DOHH2 (cell line): ENCODE results near the gene C20orf96.
"Not testable (repeated sequence)": the region's sequence is repeated elsewhere in the genome, so short reads cannot be mapped to it uniquely, and the experiment has no call there.

Experiments used
- H3F3A ChIP-seq: fragments of 200-600 bp; sonication (generic), shearing (Covaris generic); 2 replicates; pipeline ENCODE4 v1.6.0; 2016; ENCODE audit warnings: antibody characterized with exemption, mild to moderate bottlenecking; ENCODE audit not compliant: control insufficient read depth, insufficient read depth
- H3K27ac ChIP-seq: fragments of 200-600 bp; sonication (generic); 2 replicates; pipeline ENCODE4 v1.5.1; 2014; ENCODE audit warnings: low read depth, mild to moderate bottlenecking, low read length, moderate library complexity
- H3K27me3 ChIP-seq: fragments of 200-600 bp; sonication (generic); 2 replicates; pipeline ENCODE4 v1.6.1; 2014; ENCODE audit warnings: mild to moderate bottlenecking, low read length, mixed read lengths; ENCODE audit not compliant: control insufficient read depth
- H3K36me3 ChIP-seq: fragments of 200-600 bp; sonication (generic); 2 replicates; pipeline ENCODE4 v1.6.1; 2014; ENCODE audit warnings: mild to moderate bottlenecking, low read length, moderate library complexity, mixed read lengths; ENCODE audit not compliant: control insufficient read depth
- H3K4me1 ChIP-seq: fragments of 200-600 bp; sonication (generic); 2 replicates; pipeline ENCODE4 v1.6.1; 2014; ENCODE audit warnings: mild to moderate bottlenecking, low read length, mixed read lengths; ENCODE audit not compliant: control insufficient read depth
- H3K4me2 ChIP-seq: fragments of 200-600 bp; sonication (generic); 2 replicates; pipeline ENCODE4 v1.6.0; 2014; ENCODE audit warnings: mild to moderate bottlenecking, low read length, moderate library complexity
- H3K4me3 ChIP-seq: fragments of 200-600 bp; sonication (generic); 2 replicates; pipeline ENCODE4 v1.5.1; 2014; ENCODE audit warnings: mild to moderate bottlenecking, low read length, mixed read lengths
- H3K79me2 ChIP-seq: fragments of 200-600 bp; sonication (generic); 2 replicates; pipeline ENCODE4 v1.6.1; 2014; ENCODE audit warnings: mild to moderate bottlenecking, low read length, mixed read lengths; ENCODE audit not compliant: control insufficient read depth
- H3K9me2 ChIP-seq: fragments of 200-600 bp; sonication (generic); replicated peaks from 2 replicates; pipeline ENCODE4 v1.6.1; 2014; ENCODE audit warnings: mild to moderate bottlenecking, low read length, mixed read lengths; ENCODE audit not compliant: control insufficient read depth
- H3K9me3 ChIP-seq: fragments of 200-600 bp; sonication (generic); 2 replicates; pipeline ENCODE4 v1.6.1; 2014; ENCODE audit warnings: antibody characterized with exemption, low read length, mixed read lengths; ENCODE audit not compliant: control insufficient read depth, insufficient read depth
- H4K20me1 ChIP-seq: fragments of 200-600 bp; sonication (generic); 2 replicates; pipeline ENCODE4 v1.6.0; 2014; ENCODE audit warnings: low read depth, mild to moderate bottlenecking, antibody characterized with exemption, low read length, moderate library complexity; ENCODE audit not compliant: control insufficient read depth, insufficient read depth
- CTCF ChIP-seq: fragments of 200-600 bp; sonication (generic); IDR thresholded peaks from one replicate; pipeline ENCODE4 v1.5.1; 2014; ENCODE audit warnings: antibody characterized with exemption, mild to moderate bottlenecking, low read depth, low read length; ENCODE audit not compliant: poor library complexity, severe bottlenecking
- EZH2phosphoT487 ChIP-seq: fragments of 200-600 bp; sonication (generic); IDR thresholded peaks from 2 replicates; pipeline ENCODE4 v1.6.1; 2017; ENCODE audit warnings: borderline replicate concordance, mild to moderate bottlenecking, antibody characterized with exemption, low read length, moderate library complexity, mixed read lengths

Gene C20orf96

GRCh38 chr20:259981-260380, 30.6 kb downstream of the C20orf96 start:
- H3K27me3 ChIP-seq, result peaks cover 33% of the 10 kb centered on the region
- TF ChIP-seq EZH2phosphoT487 (no peak), CTCF (no peak)
- no peaks in the 10 kb centered on the region for H3F3A ChIP-seq
- H3K4me3 ChIP-seq, result no peak overlapping the region
- no peaks in the 10 kb centered on the region for H3K36me3 ChIP-seq
- no peaks in the 10 kb centered on the region for H4K20me1 ChIP-seq
- H3K27ac ChIP-seq, result no peak overlapping the region
- no peaks in the 10 kb centered on the region for H3K9me2 ChIP-seq
- no peaks in the 10 kb centered on the region for H3K79me2 ChIP-seq
- no peaks in the 10 kb centered on the region for H3K9me3 ChIP-seq
- H3K4me1 ChIP-seq, result no peaks in the 10 kb centered on the region
- no peak overlapping the region for H3K4me2 ChIP-seq

GRCh38 chr20:258963-259362, 31.6 kb downstream of the C20orf96 start:
- Histone ChIP-seq H3K79me2 (no peaks in the 10 kb centered on the region), H3K27ac (no peak overlapping the region), H3K27me3 (peaks cover 33% of the 10 kb centered on the region), H3K9me2 (no peaks in the 10 kb centered on the region), H4K20me1 (no peaks in the 10 kb centered on the region), H3K36me3 (no peaks in the 10 kb centered on the region), H3K4me2 (no peak overlapping the region), H3K4me1 (no peaks in the 10 kb centered on the region), H3F3A (no peaks in the 10 kb centered on the region), H3K4me3 (no peak overlapping the region), H3K9me3 (no peaks in the 10 kb centered on the region)
- no peak for TF ChIP-seq CTCF
- no peak for TF ChIP-seq EZH2phosphoT487

GRCh38 chr20:258269-258858, 32.2 kb downstream of the C20orf96 start:
- Histone ChIP-seq H4K20me1 (no peaks in the 10 kb centered on the region), H3K27ac (no peak overlapping the region), H3K9me2 (no peaks in the 10 kb centered on the region), H3K4me3 (no peak overlapping the region), H3K4me2 (no peak overlapping the region), H3K36me3 (no peaks in the 10 kb centered on the region), H3K9me3 (no peaks in the 10 kb centered on the region), H3K4me1 (no peaks in the 10 kb centered on the region), H3F3A (no peaks in the 10 kb centered on the region), H3K79me2 (no peaks in the 10 kb centered on the region), H3K27me3 (peaks cover 28% of the 10 kb centered on the region)
- no peak for TF ChIP-seq CTCF
- TF ChIP-seq EZH2phosphoT487, result no peak

- no peaks in the 10 kb centered on the region for H4K20me1 ChIP-seq
- H3K36me3 ChIP-seq, result no peaks in the 10 kb centered on the region
- H3K4me2 ChIP-seq, result no peak within 1 kb of the TSS
- no peaks in the 10 kb centered on the region for H3K9me3 ChIP-seq
- peaks cover 28% of the 10 kb centered on the region for H3K27me3 ChIP-seq
- H3K27ac ChIP-seq, result no peak within 1 kb of the TSS
- no peaks in the 10 kb centered on the region for H3K4me1 ChIP-seq
- H3F3A ChIP-seq, result no peaks in the 10 kb centered on the region
- no peak for TF ChIP-seq EZH2phosphoT487
- TF ChIP-seq CTCF, result no peak
- no peak within 1 kb of the TSS for H3K4me3 ChIP-seq
- H3K79me2 ChIP-seq, result no peaks in the 10 kb centered on the region
- H3K9me2 ChIP-seq, result no peaks in the 10 kb centered on the region
Observed at GRCh38 chr20:257419-257818, 33.1 kb downstream of the C20orf96 start, which contains the start of gene DEFB132. Gene DEFB132, plus strand, starts transcription at chr20:257724. Its CDS starts 55 bp downstream, at chr20:257779.

- not testable (repeated sequence) for H3K4me2 ChIP-seq
Observed at GRCh38 chr20:253447-253846, 37.1 kb downstream of the C20orf96 start.

More at GRCh38 chr20:253447-253846, 37.1 kb downstream of the C20orf96 start:
- H3K4me3 ChIP-seq, H3K27ac ChIP-seq, H3K9me3 ChIP-seq, H3K36me3 ChIP-seq, H3F3A ChIP-seq, H4K20me1 ChIP-seq, H3K9me2 ChIP-seq, H3K79me2 ChIP-seq, H3K4me1 ChIP-seq: not testable (repeated sequence)
- peaks cover 14% of the 10 kb centered on the region for H3K27me3 ChIP-seq
